HEK293T (cell line): ENCODE data around the gene ANO10.

Source experiments
- BHLHE40 ChIP-seq: fragments of 450-650 bp; IDR thresholded peaks from 2 replicates; pipeline ENCODE4 v1.6.1; 2016; ENCODE audit warnings: mild to moderate bottlenecking, moderate library complexity, borderline replicate concordance
- ELF4 ChIP-seq: fragments of 450-650 bp; IDR thresholded peaks from 2 replicates; pipeline ENCODE4 v1.6.1; 2017; ENCODE audit warnings: antibody characterized with exemption
- FOXA1 ChIP-seq: fragments of 450-650 bp; IDR thresholded peaks from 2 replicates; pipeline ENCODE4 v1.6.1; 2016; ENCODE audit warnings: mild to moderate bottlenecking
- FOXK2 ChIP-seq: fragments of 450-650 bp; IDR thresholded peaks from 2 replicates; pipeline ENCODE4 v1.6.1; 2016; ENCODE audit warnings: mild to moderate bottlenecking
- HDGF ChIP-seq: fragments of 450-650 bp; IDR thresholded peaks from 2 replicates; pipeline ENCODE4 v1.6.1; 2017; ENCODE audit warnings: antibody characterized with exemption, borderline replicate concordance
- LEF1 ChIP-seq: fragments of 450-650 bp; IDR thresholded peaks from 2 replicates; pipeline ENCODE4 v1.6.1; 2017; ENCODE audit warnings: mild to moderate bottlenecking, borderline replicate concordance
- SP1 ChIP-seq: fragments of 450-650 bp; IDR thresholded peaks from 2 replicates; pipeline ENCODE4 v1.6.1; 2017
- SUZ12 ChIP-seq: fragments of 450-650 bp; IDR thresholded peaks from 2 replicates; pipeline ENCODE4 v1.6.1; 2016; ENCODE audit warnings: mild to moderate bottlenecking

DNA sequence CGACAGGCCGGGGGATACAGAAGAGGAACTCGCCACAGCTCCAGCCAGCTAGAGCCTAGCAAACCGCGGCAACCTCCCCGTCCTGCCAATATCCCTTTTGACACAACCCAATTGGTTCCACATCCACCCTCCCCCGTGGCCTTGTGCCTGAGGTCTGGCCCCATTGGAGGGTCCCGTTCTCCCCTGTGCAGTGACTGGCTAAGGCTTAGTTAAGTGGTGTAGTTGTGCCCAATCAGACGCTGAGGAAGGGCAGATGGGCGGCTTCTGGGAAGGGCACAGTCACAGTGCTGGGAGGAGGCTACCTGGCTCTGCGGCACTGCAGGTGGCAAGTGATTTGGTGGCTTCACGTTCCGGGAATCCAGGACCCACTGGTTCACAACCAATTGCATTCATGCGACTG is 256.9 kb downstream of the ANO10 start:
- TF ChIP-seq FOXA1 (no peak), ELF4 (no peak), SUZ12 (no peak), HDGF (no peak), SP1 (no peak), BHLHE40 (no peak), FOXK2 (no peak), LEF1 (no peak)
